NB4 (cell line): Measurements from ENCODE around the gene LRP1B.

ENCODE experiments used
- CTCF ChIP-seq: IDR thresholded peaks from one replicate; pipeline ENCODE4 v1.5.1; 2012; ENCODE audit warnings: low read depth, low read length
- MAX ChIP-seq: IDR thresholded peaks from 2 replicates; pipeline ENCODE4 v1.6.1; 2011; ENCODE audit warnings: low read depth, low read length

- TF ChIP-seq CTCF (no peak), MAX (no peak)
Measured at GRCh38 chr2:141796449-141796848, 334.4 kb downstream of the LRP1B start.
